OCI-LY3 (cell line): ENCODE results near the gene CTNND2.

Source experiments
- CTCF ChIP-seq: fragments of 200-600, 300-600 bp; sonication (generic); IDR thresholded peaks from 2 replicates; pipeline ENCODE4 v1.5.1; 2014; ENCODE audit warnings: antibody characterized with exemption, low read length, low read depth
- EZH2phosphoT487 ChIP-seq: fragments of 200-600 bp; shearing (Covaris generic); IDR thresholded peaks from 2 replicates; pipeline ENCODE4 v1.6.1; 2018; ENCODE audit warnings: antibody characterized with exemption, mixed run types, low read depth

- TF ChIP-seq CTCF (no peak), EZH2phosphoT487 (no peak)
Observed at GRCh38 chr5:11584017-11584416, 320.2 kb downstream of the CTNND2 start.
